HG03103 (cell line): Measurements from ENCODE around the gene GRPEL1.

ENCODE experiments used
- ATAC-seq: cut with Tn5 transposase; IDR thresholded peaks from one replicate; pipeline ENCODE4 v1.9.1; 2021; ENCODE audit warnings: low read depth; ENCODE audit not compliant: unreplicated experiment

The GRPEL1 gene

DNA sequence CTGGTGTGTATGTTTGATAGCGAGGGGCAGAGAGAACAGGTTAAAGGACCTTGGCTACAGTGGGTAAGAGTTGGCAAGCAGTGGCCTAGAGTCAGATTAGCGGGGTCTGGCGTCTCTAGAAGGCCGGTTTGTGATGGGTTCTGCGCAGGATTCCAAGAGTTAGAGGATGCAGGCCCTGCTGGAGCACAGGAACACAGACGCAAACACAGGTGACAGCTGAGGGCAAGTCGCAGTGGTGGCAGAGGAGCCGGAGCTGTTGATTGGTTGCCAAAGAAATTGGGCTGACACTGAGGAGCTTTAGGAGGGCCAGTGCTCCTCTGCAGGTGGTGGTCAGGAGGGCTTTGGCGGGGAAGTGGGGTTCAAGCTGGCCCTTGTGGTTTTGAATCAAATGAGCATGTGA lies 20.9 kb downstream of the GRPEL1 start:
- no peak for ATAC-seq

DNA sequence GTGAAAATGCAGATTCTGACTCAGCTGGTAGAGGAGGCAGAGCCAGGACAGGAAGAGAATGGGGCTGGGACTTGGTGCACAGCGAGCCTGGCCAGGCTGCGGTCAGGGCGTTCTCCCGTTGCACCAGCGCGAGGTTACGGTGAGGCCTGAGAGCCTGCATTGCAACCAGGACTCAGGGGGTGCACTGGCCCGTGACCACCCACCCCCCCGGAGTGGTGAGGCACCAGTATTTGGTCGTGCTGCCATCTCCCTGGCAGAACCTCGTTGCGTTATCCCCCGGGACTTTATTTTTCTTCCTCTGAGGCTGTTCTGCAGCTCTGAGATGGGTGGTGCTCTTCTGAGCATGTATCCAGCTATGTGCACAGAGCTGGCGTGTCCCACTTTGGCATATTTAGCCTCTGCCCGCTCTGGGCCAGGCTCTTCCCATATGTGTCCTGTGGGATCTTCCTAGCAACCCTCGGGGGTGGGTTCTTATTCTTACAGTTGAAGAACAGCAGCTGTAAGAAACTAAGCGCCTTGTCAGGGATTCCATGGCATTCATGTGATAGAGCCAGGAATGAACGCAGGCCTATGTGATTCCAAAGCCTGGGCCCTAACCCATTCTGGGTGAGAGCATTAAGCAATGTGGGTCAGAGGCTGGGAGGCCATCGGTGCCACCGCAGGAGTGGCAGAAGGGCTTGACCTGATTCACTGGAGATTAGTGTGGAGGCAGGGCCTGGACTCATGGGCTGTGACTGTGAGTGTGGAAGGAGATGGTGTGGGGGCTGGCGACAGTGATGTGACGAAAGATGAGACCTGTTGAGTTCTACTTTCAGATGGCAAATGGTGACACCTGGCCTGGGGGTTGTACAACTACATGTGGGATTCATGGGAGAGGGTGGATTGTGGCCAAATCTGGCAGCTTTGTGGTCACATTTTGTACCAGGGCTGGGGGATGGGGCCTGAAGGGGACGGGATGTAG lies 21.6 kb downstream of the GRPEL1 start:
- peak; percentile 29 for ATAC-seq

DNA sequence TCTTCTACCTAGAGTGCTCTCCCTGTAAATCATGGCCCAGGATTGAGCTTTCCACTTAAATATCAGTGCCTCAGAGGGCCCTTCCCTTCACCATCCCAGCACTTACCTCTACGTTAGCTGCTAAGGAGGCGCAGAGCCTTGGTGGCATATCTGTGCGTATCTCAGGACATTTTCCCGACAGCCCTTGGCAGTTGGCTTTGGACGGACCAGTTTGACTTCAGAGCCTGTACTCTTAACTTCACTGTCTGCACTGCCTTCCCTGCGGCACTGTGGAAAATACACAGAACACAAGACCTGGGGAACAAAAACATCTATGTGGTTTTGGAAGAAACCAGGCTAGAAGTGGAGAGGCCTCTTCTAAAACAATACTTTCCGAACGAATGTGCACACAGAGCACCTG lies 22.3 kb downstream of the GRPEL1 start:
- no peak for ATAC-seq

DNA sequence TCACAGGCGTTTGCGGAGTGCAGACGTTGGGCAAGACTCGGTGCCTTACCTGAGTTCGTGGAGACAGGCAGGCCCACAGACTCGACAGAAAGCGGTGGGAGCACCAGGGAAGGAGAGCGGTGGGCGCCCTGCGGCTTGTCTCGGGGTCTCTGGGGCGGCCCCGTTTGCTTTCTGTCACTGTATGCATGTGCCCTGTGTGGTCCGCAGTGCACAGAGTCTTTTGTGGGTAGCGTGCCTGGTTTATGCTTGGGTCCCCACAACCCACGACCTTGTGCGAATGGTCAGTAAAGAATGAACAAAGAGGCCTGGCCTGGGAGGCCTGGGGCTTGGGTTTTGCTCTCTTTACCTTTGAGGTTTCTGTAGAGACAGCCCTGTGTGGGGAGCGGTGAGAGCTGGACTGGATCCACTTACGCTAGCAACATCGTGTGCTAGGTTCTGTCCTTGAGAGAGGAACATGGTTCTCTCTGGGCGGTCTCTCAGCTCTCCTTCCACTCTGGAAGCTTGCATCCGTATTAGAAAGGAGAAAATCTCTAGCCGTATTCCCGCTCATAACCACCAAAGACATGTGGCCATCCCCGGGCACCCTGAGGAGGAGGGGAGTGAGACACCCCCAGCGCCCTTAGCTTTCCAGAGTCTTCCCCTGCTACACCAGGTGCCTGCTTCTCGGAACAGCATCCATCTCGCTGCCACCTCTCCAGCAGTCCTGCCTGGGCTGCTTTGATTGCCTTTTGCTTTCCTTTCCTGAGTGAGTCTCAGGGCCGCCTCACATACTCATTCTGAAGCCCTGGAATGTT lies 23.5 kb downstream of the GRPEL1 start:
- no peak for ATAC-seq

DNA sequence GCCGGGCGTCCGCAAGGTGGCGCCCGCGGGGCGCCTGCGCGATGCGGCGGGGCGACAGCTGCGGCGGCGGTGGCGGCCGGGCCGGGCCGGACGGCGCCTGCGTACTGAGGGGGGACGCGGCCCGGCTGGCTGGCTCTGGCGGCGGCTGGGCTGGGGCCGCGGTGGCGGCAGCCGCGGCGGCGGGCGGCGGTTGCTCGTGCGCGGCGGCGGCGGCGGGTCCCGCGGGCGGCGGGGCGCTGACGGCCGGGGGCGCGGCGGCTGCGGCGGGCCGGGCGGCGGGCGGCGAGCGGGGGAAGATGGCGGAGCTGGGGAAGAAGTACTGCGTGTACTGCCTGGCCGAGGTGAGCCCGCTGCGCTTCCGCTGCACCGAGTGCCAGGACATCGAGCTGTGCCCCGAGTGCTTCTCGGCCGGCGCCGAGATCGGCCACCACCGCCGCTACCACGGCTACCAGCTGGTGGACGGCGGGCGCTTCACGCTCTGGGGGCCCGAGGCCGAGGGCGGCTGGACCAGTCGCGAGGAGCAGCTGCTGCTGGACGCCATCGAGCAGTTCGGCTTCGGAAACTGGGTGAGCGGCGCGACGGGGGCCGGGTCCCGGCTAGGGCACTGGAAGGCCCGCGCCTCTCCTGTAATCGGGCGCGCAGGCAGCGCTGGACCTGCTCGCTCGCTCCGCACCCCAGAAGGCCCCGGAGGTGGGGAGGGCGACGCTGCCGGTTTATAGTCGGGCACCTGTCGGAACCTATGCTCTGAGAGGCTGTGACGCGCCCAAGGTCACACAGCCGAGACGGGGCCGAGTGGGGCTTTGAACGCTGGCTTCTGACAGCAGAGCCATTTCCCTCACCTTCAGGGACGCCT lies 24.4 kb downstream of the GRPEL1 start, which contains the start of gene TADA2B:
Gene TADA2B, plus strand, starts transcription at position 89 of the 853 bp plus-strand sequence. Its CDS starts 208 bp downstream, at position 297.
- peak; percentile 4 for ATAC-seq

DNA sequence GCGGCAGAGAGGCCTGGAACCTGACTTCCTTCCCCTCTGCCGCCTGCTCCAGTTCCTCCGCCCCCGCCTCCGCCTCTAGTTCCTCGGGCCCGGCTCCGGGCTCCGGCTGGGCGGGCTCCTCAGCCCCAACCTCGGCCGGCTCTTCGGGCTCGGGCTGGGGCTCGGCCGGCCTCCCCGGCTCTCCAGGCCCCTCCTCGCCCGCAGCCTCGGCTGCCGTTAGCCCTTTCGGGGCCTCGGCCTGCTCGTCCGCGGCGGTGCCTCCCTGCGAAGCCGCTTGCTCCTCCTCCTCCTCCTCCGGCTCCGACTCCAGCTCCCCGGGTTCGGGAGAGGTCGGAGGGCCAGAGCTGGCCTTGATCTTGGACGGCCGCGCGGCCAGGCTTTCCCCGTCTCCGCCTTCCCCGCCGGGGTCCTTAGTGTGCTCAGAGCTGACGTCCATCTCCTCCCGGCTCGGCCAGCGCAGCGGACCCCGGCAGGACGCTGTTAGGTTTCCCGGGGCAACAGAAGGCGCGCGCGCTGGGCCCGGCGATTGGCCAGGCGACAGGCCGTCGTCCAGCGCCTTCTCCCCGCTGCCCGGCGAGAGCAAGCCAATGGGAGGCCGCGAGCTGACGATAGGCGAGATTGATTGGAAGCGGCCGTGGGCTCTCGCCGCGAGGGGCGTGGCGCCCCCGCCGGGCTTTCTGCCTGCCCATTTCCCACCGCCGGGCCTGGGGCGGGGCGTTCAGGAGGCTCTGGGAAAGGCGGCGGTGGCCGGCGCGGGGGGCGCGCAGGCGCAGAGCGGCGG lies 25.2 kb downstream of the GRPEL1 start:
- ATAC-seq = peak; percentile 66

DNA sequence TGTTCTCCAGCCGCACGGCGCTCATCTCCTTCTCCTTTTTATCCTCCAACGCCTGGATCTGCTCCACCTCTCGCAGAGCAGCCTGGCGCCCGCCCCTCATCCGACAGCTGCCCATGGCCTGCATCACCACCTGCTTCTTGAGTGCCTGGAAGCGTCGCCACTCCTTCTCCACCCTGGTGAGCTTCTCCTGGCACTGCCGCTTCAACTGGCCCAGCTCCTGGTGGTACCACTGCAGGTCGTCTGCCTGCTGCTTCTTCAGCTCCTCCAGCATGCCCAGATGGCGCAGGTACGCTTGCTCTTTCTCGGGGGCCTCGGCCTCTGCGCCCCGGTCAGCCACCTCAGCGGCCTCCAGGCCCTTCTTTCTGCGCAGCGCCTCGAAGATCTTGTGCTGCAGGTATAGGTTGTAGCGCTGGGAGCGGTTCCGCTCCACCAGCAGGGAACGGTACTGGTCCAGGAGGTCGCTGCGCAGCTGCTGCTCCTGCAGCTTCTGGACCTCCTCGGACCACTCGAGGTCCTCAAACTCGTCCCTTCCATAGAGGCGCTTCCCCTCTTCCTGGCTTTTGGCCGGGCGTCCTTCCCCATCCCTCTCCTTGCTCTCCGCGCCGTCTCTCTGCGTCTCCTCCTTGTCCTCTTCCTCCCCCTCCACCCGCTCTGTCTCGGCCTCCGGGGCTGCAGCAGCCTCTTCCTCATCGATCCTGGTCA lies 25.9 kb downstream of the GRPEL1 start:
- ATAC-seq = no peak

DNA sequence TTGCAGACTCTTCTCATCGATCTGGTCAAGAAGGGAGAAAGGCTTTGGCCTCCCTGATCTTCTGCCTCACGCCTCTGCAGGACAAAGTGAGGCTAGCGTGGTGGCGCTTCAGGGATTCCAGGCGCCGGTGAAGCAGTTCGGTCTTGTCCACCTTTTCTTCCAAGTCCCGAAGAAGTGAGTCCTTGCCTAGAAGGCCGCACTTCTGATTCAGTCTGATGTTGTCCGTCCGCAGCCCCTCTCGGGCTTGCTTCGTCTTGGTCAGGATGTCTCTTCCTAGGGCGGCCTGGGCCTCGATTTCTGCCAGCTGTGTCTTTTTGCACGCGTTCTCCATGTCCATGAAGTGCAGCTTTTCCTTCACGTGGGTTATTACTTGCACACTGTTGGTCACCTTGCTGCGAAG lies 26.6 kb downstream of the GRPEL1 start:
- no peak for ATAC-seq

DNA sequence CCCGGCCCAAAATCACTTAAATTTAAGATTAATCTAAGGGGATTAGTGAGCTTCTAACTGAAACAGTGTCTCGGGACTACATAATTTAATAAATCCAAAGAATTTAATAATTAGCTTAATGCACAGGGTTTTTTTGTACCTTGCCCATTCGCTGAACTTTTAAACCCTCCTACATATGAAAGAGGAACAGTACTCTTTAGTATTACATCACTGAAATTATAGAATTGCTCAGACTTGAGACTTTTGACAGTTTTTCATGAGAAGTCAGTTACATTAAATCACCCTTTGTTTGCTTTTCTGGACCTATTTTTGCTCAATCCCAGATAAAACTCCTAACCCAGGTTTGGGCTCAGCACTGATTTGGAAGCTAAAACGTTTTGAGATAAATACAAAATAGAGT lies 27.1 kb downstream of the GRPEL1 start:
- ATAC-seq = no peak

DNA sequence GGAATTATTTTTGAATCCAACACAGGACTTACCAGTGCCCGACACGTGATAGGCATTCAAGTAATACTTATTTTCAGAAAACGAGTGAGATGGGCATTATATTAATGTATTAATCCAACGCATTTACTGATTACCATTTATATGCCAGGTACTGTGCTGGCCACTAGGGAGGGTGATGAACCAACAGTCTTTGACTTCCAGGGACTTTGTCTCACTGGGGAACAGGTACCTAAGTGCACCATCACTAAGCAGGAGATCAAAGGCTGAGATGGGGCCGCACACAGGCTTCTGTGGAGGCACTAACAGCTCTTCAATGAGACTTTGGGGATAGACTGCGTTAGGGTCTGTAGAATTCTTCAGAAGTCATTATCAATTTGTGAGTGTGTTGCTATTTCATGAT lies 30.4 kb downstream of the GRPEL1 start:
- no peak for ATAC-seq

DNA sequence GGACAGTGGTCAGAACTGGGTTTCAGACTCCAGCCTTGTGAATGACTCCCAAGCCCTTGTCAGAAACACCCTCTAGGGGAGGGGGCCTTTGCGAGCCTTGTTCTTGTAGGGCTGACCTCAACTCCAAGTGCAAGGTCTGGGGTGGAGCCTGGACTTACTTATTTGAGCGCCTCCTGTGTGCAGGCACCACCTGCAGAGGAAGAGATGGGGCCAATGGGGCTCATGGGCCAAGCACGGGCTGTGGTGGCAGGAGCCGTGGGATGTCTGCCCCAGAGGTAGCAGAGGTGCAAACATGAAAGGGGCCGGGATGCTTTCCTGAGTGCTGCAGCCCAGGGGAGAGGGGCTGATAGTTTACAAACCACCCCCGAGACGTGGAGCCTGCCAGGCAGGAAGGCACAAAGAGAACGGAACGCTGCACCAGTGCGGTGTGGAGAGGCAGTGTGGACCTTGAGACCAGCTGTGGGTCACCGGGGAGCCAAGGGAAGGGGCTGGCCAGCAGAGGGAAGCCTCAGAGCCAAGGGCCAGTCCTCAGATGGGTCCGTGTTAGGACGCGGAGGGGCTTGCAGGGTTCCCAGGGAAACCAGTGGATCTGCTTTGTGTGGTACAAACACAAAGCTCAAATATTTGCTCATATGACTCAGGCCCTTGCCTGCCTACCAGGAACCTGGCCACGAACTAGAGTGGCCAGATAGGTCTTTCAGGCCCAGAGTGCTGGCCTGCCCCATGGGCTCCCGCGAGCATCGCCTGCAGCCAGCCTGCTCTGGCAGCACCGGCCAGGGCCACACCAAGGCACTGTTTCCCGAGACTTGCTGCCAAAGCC lies 33.4 kb downstream of the GRPEL1 start:
- ATAC-seq = no peak

DNA sequence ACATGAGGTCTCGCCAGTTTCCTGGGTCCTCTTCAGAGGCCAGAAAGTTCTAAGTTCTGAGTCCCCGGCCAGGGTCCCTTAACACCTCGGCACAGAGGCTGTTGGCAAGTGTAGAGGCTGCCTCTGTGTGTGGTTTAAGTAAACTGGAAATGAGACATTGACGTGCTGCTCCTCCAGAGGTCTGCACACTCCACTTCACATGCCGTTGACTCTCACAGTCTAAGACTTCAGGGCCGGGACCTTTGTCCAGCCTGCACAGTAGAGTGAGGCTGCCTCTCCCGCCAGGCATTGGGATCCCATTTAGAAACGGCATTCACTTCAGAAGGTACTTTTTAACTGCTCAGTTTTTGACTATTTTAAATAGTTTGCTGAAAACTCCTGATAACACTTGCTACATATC lies 35.3 kb downstream of the GRPEL1 start:
- no peak for ATAC-seq

DNA sequence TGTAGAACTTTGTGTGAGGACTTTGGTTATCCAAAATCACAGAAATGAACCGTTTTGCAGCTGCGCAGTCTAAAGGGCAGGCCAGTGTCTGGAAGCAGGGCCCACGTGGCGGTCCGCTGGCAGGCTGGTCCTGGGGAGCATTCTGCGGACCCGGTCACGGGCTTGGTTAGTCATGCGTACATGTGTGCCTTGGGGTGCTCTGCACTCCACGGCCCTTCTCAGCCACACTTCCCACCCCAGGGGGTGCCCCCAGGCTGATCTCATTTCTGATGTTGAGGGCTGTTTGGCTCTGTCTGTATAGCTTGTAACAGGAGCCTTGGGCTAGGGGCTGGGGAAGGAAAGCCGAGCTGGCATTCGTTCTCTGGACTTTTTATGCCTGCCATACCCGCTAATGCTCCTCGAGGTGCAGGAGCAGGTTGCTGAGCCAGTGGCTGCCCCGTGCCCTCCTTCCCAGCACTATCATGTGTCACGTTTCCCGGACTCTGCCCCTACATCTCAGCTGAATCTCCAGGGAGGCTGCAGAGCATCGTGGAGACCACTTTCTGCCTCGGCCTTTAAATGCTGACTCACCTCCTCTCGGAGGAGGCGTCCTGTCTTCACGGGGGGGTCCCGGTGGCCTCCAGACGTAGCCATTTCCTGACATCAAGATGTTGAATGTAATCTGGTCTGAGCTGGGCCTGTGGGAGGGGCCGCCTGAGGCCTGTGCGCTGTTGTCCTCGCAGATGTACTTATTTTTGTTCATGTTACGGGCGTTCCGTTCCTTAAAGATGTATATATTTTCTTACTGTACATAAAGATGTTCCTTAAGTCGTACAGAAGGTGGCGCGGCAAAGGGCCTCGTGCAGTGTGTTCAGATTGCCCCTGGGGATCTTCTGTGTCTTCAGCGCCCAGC lies 36.1 kb downstream of the GRPEL1 start:
- ATAC-seq = no peak

DNA sequence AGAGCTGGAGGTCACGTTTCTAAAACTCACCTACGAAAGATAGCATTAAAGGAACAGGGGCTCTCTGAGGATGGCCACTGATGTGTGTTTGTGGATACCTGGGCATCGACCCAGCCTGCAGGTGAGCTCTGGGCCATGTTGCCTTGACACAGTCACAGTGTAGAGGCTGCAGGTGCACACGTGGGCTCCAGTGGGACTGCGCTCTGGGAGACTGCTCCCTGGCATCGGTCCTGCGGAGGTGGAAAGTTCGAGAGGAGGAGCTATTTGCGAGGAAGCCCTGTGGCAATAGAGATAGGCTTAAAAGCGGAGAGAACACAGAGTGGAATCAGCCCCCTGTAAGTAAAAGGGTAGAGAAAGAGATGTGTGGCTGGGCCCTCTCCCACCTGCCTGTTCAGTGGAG lies 37.0 kb downstream of the GRPEL1 start:
- ATAC-seq = no peak

DNA sequence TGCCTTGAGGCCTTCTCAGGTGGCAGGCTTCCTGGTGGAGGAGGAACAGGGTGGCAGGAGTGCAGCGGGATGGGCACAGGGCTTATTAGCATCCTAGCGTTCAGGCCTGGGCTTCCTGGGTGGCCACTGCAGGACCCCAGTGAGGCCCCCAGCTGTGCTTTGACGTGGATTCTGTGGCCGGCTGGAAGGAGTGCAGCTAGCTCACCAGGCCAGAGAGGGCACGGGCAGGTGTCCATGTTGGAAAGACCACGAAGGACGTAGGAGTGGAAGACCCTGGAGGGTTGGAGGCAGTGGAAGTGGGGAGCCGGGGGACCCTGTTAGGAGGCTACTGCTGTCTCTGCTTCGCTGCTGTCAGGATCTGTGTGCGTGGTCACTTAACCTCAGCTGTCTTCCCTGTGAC lies 37.9 kb downstream of the GRPEL1 start:
- ATAC-seq = no peak

DNA sequence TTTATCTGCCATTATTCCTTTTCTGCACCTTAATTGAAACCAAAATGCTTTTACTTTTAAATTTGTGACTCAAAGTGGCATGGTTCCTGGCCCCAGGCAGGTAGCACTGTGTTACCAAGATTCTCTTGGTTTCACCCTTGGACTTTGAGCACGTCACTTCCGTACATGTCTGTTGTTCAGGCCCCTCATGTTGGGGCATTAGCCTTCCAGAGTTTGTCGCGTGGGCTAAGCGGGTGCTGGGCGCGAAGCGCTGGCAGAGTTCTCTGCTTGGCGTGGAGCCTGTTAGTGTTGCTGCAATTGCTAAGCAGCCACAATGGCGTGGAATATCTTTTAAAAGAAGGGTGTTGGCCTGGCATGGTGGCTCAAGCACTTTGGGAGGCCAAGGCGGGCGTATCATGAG lies 38.7 kb downstream of the GRPEL1 start:
- ATAC-seq = no peak

DNA sequence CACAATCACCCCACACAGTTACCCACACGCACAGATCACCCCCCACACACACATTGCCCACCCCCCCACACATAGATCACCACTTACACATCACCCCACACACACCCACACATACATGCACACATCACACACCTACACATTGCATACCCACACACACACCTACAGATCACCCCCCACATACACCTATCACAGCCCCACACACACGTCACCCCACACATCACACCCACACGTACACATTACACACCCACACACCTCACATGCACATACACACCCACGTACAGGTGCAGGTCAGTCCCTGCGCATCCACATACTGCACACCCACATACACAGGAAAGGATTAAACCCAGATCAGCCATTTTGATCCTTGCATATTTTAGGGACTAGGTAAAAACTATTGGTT lies 40.0 kb downstream of the GRPEL1 start:
- no peak for ATAC-seq
